ENCODE results near the gene CCDC198.

The CCDC198 gene

GRCh38 chr14:57480051-57480450, 13.6 kb downstream of the CCDC198 start:
- DNase-seq (ENCODE audit: extremely low spot score), result no peak
- no peak for TF ChIP-seq CTCF (IDR thresholded peaks at IDR 0.05; ENCODE audit: control extremely low read depth, extremely low read depth, low read depth, missing control alignments)
- POLR2A ChIA-PET, result no interaction called here
- CTCF ChIA-PET, result no interaction called here

DNA sequence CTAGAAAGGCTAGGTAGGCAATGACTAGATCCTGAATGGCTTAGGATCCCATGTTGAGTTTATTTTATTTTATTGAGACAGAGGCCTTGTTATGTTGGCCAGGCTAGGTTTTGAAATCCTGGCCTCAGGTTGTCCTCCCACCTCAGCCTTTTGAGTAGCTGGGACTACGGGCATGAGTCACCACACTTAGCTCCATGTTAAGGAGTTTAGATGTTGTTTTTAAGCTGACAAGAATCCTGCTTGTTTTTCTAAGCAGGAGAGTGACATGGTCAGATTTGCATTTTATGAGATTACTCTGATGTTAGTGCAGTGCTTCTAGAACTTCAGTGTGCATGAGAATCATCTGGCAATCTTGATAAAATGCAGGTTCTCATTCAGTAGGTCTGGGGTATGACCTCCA, 14.5 kb downstream of the CCDC198 start:
- POLR2A ChIA-PET, result no interaction called here

GRCh38 chr14:57478050-57478449, 15.6 kb downstream of the CCDC198 start:
- ChIA-PET CTCF (interaction anchor here (1.1 to 1.6 kb wide), 5 partner anchors 9 to 595 kb away, joined by 3 to 7 read pairs (median 3); no protein-coding TSS in a partner anchor), POLR2A (no interaction called here)
- no peak for DNase-seq (ENCODE audit: extremely low spot score)
- no peak for TF ChIP-seq CTCF (IDR thresholded peaks at IDR 0.05; ENCODE audit: control extremely low read depth, extremely low read depth, low read depth, missing control alignments)

More for the DNA sequence above, 14.5 kb downstream of the CCDC198 start:
- TF ChIP-seq CTCF (IDR thresholded peaks at IDR 0.05; ENCODE audit: control extremely low read depth, extremely low read depth, low read depth, missing control alignments), result no peak
- CTCF ChIA-PET, result no interaction called here
- DNase-seq (ENCODE audit: extremely low spot score), result no peak

GRCh38 chr14:57470909-57471308, 22.7 kb downstream of the CCDC198 start:
- no peak for DNase-seq (ENCODE audit: extremely low spot score)
- POLR2A ChIA-PET, result no interaction called here
- CTCF ChIA-PET, result interaction anchor here (1.5 to 1.7 kb wide), 2 partner anchors 13 to 18 kb away, joined by 5 to 6 read pairs; no protein-coding TSS in a partner anchor
- no peak for TF ChIP-seq CTCF (IDR thresholded peaks at IDR 0.05; ENCODE audit: control extremely low read depth, extremely low read depth, low read depth, missing control alignments)

- POLR2A ChIA-PET, result no interaction called here
- TF ChIP-seq CTCF (IDR thresholded peaks at IDR 0.05; ENCODE audit: control extremely low read depth, extremely low read depth, low read depth, missing control alignments), result no peak
- DNase-seq (ENCODE audit: extremely low spot score), result peak; percentile 43
- CTCF ChIA-PET, result interaction anchor here (1.8 kb wide), 1 partner anchor 9 kb away, joined by 4 read pairs; no protein-coding TSS in a partner anchor
These were observed 29.5 kb downstream of the CCDC198 start for GRCh38 chr14:57464008-57464730.

- CTCF ChIA-PET, result no interaction called here
- TF ChIP-seq CTCF (IDR thresholded peaks at IDR 0.05; ENCODE audit: control extremely low read depth, extremely low read depth, low read depth, missing control alignments), result no peak
- POLR2A ChIA-PET, result no interaction called here
- no peak for DNase-seq (ENCODE audit: extremely low spot score)
These were observed 31.1 kb downstream of the CCDC198 start for GRCh38 chr14:57462551-57462950.

Data from GM10248 (cell line).